Fibroblast of pulmonary artery (primary cell): ENCODE measurements around the gene GZF1.

Experiments
- DNase-seq: peaks from one replicate; pipeline ENCODE4 v3.0.0-alpha.2; 2010; ENCODE audit warnings: low read depth
- H3K4me3 ChIP-seq: replicated peaks from 2 replicates; pipeline ENCODE4 v1.5.1; 2011; ENCODE audit warnings: low read depth, mild to moderate bottlenecking, control low read depth, low read length, moderate library complexity
- TF ChIP-seq, protein P1 (sequence below): IDR thresholded peaks from 2 replicates; pipeline ENCODE4 v1.5.1; 2011; ENCODE audit warnings: mild to moderate bottlenecking, control low read depth, low read length, inconsistent platforms; ENCODE audit errors: missing control alignments

The GZF1 gene

DNA sequence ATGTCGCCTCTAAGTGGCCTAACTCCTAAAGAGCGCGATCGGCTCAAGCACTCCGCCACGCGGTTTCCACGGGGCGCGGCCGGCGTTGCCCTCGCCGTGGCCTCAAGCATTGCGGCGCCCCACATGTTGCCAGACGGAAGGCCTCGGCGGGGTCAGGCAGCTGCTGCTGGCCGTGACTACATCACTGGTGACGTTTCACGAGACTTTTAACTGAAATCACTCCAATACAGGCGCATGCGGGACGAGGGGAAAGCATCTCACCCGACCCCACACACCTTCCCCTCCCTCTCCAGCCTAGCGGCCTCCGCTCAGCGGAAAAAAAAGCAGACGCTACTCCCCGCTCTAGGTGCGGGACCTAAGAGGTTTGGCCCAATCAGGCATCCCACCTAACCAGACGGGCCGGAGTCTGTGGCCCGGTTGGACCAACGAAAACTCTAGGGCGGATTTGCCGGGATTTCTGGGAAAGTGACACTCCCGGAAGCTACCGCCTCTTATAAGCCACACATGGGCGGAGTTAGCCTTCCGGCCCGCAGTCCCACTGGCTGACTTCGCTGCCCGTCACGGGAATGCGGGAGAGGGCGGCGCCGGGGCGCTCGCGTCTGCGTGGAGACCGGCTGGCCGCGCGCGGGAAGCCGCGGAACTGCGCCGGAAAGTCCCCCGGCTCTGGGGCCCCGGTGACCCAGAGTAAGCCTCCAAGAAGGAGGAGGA lies 11.6 kb upstream of the GZF1 start, which contains the start of gene NXT1:
NXT1 (plus strand) TSS at position 596 of the 708 bp plus-strand sequence. CDS start 3,251 bp downstream, outside the sequence.
- TF ChIP-seq, protein P1, sequence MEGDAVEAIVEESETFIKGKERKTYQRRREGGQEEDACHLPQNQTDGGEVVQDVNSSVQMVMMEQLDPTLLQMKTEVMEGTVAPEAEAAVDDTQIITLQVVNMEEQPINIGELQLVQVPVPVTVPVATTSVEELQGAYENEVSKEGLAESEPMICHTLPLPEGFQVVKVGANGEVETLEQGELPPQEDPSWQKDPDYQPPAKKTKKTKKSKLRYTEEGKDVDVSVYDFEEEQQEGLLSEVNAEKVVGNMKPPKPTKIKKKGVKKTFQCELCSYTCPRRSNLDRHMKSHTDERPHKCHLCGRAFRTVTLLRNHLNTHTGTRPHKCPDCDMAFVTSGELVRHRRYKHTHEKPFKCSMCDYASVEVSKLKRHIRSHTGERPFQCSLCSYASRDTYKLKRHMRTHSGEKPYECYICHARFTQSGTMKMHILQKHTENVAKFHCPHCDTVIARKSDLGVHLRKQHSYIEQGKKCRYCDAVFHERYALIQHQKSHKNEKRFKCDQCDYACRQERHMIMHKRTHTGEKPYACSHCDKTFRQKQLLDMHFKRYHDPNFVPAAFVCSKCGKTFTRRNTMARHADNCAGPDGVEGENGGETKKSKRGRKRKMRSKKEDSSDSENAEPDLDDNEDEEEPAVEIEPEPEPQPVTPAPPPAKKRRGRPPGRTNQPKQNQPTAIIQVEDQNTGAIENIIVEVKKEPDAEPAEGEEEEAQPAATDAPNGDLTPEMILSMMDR: no peak
- DNase-seq: peak; percentile 99
- H3K4me3 ChIP-seq: peak within 1 kb of the TSS; percentile 86

DNA sequence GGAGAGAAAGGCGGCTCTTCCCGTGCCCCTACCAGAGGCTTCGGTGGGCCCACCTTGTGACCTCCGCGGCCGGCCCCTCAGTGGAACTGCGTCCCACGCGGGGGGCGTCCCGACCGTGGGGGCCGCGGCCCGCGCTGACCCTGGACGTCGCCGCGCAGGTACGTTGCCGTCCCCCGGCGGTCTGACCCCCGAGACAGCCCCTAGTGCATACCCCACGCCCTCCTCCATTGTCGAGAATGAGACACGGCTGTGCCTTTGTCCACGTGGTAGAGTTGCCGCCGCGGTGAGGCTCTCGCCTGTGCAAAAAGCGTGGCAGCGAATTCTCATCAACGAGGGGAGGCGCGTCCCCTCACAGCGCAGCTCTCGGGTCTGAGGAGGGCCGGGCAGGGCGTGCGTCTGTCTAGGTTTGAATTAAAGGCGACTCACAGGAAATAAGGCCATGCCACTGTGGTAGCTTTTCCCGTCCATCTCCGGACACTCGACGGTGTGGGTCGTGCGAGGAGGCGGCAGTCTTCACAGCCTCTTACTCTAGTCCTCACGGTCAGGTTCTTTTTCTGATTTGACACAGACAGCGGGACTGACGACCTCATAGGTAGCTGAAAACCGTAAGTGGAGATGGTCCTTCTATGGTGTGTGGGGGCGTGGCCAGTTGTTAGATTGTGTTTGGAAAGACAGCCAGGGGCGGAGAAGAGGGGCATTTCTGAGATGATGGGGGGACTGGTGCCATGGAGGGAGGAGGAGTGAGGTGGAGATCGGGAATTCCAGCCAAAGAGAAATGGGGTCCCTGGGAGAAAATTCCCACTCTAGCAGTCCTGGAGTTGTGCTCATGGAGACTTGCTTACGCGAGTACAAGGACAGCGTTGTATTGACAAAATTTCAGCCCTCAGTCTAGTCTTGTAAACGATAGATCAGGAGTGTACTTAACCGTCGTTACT lies 10.8 kb upstream of the GZF1 start:
- DNase-seq: peak; percentile 34
- TF ChIP-seq, protein P1: no peak
- peak overlapping the region; percentile 86 for H3K4me3 ChIP-seq

DNA sequence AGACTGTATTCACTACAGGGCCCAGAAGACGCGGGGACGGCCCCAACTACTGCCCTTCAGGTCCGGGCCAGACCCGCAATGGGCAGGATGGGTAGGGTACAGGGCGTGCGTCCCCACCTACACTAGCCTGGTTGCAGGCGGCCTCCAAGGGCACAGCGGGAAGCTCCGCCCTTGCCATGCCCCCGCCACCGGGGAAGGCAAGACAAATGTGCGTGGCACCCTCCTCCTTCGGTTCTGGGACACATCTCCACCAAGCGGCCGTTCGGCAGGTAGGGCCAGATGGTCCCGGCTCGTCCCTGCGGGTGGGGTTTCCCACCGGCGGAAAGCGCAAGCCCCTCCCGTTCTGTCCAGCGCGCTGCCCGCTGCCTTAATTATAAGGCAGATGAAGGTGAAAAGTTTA lies 5.8 kb upstream of the GZF1 start:
- H3K4me3 ChIP-seq: no peak overlapping the region
- DNase-seq: no peak
- TF ChIP-seq, protein P1: no peak

DNA sequence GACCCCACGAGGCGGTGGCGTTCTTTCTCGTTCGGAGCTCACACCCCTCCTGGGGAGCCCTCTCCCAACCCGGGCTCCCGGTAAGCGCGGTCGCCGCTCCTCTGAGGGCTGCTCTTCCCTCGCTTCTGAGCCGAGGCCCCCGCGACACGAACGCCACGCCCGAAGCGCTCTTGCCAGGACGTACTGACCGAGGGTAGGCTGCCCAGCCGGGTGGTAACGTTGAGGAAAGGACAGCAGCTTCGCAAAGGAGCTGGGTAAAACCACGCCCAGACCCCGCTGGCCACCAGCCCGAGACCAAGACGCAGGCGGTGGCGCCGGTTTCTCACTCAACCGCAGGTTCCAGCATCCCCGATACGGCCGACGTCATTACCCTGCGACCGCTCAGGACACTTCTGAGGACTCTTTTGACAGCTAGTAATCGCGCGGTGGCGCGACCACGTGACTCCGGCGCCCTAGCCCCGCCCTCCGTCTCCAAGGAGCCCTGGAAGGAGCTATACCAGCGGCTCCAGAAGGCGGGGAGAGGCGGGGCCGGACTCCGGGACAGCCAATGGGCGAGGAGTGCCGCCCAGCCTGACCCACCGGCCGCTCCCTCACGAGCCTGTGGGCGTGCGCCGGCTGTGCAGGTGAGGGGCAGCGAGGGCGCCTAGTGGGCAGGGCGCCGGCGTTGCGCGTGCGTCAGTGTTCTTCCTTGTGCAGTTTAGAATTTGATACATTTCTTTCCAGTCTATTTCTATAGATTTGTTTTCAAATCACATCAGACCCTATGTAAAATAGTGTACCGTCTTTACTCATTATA lies 4.0 kb upstream of the GZF1 start:
- TF ChIP-seq, protein P1: no peak
- peak; percentile 100 for DNase-seq
- peak overlapping the region; percentile 78 for H3K4me3 ChIP-seq

DNA sequence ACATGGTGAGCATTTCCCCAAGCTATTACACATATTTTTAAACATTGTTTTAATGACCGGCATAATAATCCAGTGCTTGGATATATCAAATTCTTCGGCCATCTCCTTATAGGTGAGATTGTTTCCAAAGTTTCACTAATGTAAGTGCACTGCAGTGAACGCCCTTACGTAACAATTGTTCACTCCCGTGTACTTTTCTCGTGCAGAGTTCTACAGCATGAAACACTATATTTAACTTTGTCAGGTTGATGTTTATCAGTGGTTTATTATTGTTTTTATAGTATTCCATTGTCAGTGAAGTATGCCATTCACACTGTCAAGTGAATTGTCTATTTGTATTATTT lies 3.4 kb upstream of the GZF1 start:
- peak overlapping the region; percentile 78 for H3K4me3 ChIP-seq
- no peak for DNase-seq
- TF ChIP-seq, protein P1: no peak

DNA sequence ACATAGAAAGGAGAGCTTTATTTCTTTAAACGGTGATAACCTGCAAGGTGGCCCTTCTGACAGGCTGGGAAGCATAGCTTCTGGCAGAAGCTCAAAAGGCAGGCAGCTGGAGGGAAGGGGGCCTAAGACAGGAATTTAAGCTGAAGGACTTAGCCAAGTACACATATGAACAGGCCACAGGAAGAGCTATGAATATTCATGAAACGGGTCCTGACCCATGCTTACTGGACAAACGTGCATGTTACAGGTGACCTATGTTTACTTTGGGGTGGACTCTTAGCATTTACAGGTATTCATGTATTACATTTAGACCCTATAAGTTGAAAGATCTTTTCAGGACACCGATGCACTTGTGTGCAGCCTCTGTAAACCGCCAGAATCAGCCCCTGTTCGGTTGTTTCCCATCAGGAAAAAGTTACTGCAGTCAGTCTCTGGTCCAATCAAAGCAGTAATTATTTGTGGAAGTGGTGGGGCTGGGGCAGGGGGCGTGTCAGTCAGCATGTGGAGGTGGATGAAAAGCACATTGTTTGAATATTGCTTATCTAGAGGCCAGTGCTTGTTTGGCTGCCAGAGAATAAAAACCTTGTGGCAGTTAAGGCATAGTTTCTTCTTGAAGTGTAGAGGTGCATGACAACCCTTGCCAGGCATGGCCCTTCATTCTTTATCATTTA lies 2.9 kb upstream of the GZF1 start:
- DNase-seq: no peak
- TF ChIP-seq, protein P1: no peak
- H3K4me3 ChIP-seq: no peak overlapping the region
